ENCODE data around the gene F8A2.
"Not testable (repeated sequence)": the region's sequence is repeated elsewhere in the genome, so short reads cannot be mapped to it uniquely, and the experiment has no call there.

Gene F8A2

GRCh38 chrX:155381843-155382528 lies at the start of gene F8A2:
F8A2 (plus strand) TSS chrX:155382095; CDS start chrX:155382115, 20 bp downstream.
- not testable (repeated sequence) for DNase-seq

DNA sequence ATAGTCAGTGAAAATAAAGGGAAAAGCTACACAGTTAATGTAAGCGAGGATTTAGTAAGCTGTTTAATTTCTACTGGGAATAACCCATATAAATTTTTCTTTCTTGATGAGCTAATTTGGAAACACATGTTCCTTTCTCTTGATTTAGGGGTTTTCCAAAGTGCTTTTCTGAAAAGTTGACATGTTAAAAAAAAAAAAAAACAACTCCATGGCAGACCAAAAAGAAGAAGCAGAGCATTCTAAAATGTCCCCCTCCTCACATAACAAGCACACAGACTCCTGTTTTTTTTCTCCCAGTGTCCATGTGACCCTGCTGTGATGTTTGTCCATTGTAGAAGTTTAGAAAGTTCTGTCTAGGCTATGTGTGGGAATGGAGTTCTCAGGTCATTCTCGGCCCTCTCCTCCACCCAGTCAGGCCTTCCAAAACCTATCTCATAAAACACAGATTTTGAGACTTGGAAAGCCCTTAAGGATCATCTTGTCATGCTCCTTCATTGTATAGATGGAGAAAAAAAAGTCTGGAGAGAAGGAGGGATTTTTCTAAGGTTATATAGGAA lies 48.3 kb upstream of the F8A2 start:
- no peak for DNase-seq

DNA sequence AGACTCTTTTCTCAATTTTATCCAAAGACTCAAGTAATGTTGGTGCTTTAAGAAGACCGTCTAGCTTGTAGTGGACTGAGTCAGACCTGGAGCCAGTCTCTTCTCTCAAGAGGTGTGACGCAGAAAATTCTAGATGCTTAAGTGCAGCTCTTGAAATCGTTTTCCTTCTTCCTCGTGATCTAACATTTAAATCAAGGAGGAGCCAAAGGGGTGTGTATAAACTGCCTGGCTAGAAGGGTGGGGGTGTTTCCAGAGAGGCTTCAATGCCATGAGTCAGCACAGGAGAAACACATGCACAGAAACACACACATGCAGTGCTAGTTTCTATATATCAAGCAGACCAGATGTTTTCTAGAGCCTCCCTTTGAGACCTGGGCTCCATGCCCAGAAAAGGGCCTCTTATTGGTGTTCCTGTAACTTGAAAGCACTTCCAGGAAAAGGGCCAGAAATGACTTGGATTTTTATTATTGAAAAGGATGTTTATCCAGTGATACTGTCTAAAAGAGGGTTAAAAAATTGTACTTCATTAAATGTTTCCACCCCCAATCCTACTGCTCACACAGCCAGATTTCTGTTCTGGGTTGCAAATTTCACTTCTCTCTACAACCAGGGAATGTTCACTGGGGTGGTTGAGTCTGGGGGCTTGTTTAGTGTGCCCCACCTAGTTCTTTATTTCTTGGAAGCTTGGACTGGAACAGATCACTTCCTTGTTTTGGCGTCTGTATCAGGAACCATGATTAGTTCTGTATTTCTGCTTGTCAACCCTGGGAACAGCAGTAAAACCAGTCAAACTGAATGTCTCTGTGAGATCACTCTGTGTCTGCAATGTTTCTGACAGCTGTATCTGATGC lies 47.2 kb upstream of the F8A2 start, which contains the start of gene CLIC2:
TSS of gene CLIC2 (minus strand) at position 129 of the 851 bp plus-strand sequence. CDS start 187 bp downstream, outside the sequence.
- no peak for DNase-seq

DNA sequence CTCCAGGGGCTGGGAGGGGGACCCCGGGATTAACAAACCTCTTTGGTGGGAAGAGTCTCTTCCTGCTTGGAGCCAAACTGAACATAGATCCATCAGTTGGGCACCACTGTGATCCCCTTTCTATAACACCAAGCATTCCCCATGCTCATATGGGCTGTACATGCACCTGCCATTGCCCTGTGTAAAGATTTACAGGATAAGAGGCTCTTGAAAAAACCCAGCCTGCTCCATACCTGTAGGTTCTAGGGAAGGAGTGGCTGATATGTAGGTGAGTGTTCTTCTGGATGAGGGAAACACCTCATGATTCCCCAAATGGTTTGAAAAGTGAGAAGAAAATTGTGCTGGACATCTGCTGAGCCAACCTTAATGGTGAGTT lies 46.6 kb upstream of the F8A2 start:
- not testable (repeated sequence) for DNase-seq

DNA sequence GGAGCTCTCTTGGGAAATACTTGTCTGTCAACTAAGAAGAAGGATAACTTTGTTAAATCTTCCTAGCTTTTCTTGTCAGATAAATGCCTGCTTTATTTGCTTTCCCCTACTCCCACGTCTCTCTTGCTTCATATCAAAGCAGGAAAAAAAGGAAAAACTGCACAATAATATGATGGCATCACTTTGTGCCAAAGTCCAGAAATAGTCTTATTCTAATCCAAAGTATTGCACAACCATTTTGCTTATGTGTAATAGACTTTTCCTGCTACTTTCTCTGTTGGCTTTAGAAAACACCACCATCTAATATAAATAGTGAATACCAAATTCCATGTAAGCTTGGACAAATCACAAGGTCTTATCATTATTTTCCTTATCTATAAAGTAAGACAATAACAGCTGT lies 36.2 kb upstream of the F8A2 start:
- not testable (repeated sequence) for DNase-seq

DNA sequence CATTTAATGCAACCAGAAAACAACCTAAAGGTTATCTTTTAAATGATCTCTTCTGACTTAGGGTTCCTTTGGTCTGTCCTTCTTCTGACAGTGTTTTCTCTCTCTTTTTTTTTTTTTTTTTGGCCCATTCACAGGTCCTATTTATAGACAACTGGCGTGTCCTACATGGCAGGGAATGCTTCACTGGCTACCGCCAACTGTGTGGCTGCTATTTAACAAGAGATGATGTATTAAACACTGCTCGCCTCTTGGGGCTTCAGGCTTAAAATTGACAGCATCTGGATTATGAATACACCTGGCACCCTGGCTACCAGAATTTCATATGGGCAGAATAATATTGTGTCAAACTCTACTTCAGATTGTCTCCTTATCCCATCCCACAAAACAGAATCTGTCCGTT lies 32.4 kb upstream of the F8A2 start:
- DNase-seq, result not testable (repeated sequence)

GRCh38 chrX:155363712-155364111 lies 18.2 kb upstream of the F8A2 start:
- not testable (repeated sequence) for DNase-seq

GRCh38 chrX:155373777-155374458 lies 8.0 kb upstream of the F8A2 start:
- DNase-seq, result not testable (repeated sequence)

DNA sequence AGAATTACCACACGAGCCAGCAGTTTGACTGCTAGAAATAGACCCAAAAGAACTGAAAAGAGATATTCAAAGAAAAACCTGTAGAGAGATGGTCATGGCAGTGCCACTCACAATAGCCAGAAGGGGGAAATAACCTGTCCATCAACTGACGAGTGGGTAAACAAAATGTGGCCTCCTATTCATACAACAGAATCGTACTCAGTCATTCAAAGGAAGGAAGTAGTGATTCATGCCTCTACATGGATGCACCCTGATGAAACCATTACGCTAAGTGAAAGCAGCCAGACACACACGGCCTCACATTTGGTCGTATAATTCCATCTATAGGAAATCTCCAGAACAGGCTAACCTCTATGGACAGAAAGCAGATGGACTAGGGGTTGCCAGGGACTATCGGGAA lies 2.1 kb upstream of the F8A2 start:
- DNase-seq, result not testable (repeated sequence)

DNA sequence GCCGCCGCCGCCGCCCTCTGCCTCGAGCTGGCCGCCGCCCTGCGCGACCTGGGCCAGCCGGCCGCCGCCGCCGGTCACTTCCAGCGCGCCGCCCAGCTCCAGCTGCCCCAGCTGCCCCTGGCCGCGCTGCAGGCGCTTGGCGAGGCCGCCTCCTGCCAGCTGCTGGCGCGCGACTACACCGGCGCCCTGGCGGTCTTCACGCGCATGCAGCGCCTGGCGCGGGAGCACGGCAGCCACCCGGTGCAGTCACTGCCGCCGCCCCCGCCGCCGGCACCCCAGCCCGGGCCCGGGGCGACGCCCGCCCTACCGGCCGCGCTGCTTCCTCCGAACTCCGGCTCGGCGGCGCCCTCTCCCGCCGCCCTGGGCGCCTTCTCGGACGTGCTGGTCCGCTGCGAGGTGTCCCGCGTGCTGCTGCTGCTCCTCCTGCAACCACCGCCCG lies 653 bp downstream of the F8A2 start:
- not testable (repeated sequence) for DNase-seq

GRCh38 chrX:155389634-155390033 lies 7.7 kb downstream of the F8A2 start:
- no peak for DNase-seq

GRCh38 chrX:155394747-155395276 lies 12.9 kb downstream of the F8A2 start:
- not testable (repeated sequence) for DNase-seq

GRCh38 chrX:155406429-155406828 lies 24.5 kb downstream of the F8A2 start:
- DNase-seq, result no peak

DNA sequence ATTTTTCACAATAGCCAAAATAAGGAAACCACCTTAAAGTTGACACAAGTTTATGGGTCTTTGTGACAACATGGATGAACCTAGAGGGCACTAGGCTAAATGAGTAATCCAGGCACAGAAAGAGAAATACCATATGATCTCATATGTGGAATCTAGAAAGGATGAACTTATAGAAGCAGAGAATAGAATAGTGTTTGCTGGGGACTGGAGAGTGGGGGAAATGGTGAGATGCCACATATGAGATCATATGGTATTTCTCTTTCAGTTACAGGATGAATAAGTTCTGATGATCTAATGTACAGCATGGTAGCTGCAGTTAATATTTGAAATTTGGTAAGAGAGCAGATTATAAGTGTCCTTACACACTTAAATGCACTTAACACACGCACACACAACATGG lies 35.9 kb downstream of the F8A2 start:
- no peak for DNase-seq
